T-helper 1 cell (primary cell): ENCODE measurements around the gene KMO.

Experiments used
- DNase-seq, 5 donors: peaks; one replicate each; pipeline ENCODE4 v3.0.0-alpha.2; 2012 to 2020

KMO gene

GRCh38 chr1:241598249-241598648 is 66.1 kb downstream of the KMO start:
- no peak for DNase-seq

- no peak for DNase-seq
These were observed 68.3 kb downstream of the KMO start for GRCh38 chr1:241600496-241600901.

- DNase-seq, result no peak
These were observed 71.6 kb downstream of the KMO start for GRCh38 chr1:241603731-241604245.

GRCh38 chr1:241605146-241605805 is 73.1 kb downstream of the KMO start:
- DNase-seq, result no peak

GRCh38 chr1:241606544-241606943 is 74.4 kb downstream of the KMO start:
- DNase-seq, result no peak

- no peak for DNase-seq
These were observed 75.3 kb downstream of the KMO start for GRCh38 chr1:241607497-241607896.

- DNase-seq, result no peak
These were observed 76.3 kb downstream of the KMO start for GRCh38 chr1:241608379-241609033.

- no peak for DNase-seq
These were observed 78.1 kb downstream of the KMO start for GRCh38 chr1:241610056-241610815.

GRCh38 chr1:241611063-241611462 is 78.9 kb downstream of the KMO start:
- DNase-seq, result peak in 1 of 5 donors; percentile 63

- DNase-seq, result no peak
These were observed 79.6 kb downstream of the KMO start for GRCh38 chr1:241611736-241612135.

GRCh38 chr1:241612533-241613477 is 80.6 kb downstream of the KMO start:
- DNase-seq, result no peak

- no peak for DNase-seq
These were observed 82.0 kb downstream of the KMO start for GRCh38 chr1:241614144-241614543.

- no peak for DNase-seq
These were observed 82.4 kb downstream of the KMO start for GRCh38 chr1:241614572-241614971.

GRCh38 chr1:241615043-241615974 is 83.1 kb downstream of the KMO start:
- DNase-seq, result no peak

- no peak for DNase-seq
These were observed 85.2 kb downstream of the KMO start for GRCh38 chr1:241617426-241617825.

- DNase-seq, result no peak
These were observed 90.5 kb downstream of the KMO start for GRCh38 chr1:241622669-241623068.

- no peak for DNase-seq
These were observed 92.8 kb downstream of the KMO start for GRCh38 chr1:241624935-241625334.

- DNase-seq, result peak in 4 of 5 donors; percentile 4 to 64 (median 28)
These were observed 95.5 kb downstream of the KMO start for GRCh38 chr1:241627453-241628259.

GRCh38 chr1:241630005-241630404 is 97.8 kb downstream of the KMO start:
- DNase-seq, result no peak

- DNase-seq, result no peak
These were observed 98.3 kb downstream of the KMO start for GRCh38 chr1:241630476-241630875.
